Measurements from ENCODE around the gene ZZZ3.
"Not testable (repeated sequence)": the region's sequence is repeated elsewhere in the genome, so short reads cannot be mapped to it uniquely, and the experiment has no call there.

Gene ZZZ3

GRCh38 chr1:77668924-77669449 is 13.5 kb downstream of the ZZZ3 start:
- no peak for DNase-seq

DNA sequence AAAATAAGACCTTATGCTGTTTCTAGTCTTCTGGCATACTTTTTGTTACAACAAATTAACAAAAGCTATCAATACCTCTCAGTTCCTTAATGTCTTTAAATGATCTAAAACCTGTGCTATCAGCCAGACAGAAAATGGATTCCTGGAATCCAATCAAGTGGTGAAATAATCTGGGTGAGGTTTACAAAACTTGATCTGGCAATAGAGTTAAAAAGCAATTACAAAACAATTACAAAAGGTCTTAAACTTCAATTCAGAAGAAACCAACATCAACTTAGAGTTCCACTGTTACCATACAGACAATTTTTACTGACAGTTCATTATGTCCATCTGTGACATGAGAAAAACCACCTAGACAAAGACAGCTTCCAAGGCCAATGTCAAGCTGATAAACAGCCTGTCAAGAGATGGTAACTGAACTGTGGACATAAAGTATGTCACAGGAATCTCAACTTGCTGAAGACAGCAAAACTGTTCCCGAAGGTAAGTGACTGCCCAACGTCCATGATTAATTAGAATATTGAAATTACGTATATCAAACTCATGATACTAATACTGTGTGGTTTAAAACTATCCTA is 17.4 kb downstream of the ZZZ3 start:
- no peak for DNase-seq

DNA sequence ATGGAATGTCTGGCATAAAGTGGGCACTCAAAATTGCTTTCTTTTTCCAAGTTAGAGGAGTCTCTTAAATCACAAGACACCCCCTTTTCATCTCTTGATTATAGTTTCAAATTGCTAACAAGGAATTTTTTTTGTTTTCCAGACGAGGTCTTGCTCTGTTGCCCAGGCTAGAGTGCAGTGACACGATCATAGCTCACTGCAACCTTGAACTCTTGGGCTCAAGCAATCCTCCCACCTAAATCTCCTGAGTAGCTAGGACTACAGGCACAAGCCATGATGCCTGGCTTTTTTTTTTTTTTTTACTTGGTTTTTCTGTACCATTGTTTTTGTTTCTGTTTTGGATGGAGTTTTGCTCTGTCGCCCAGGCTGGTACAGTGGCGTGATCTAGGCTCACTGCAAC is 20.8 kb downstream of the ZZZ3 start:
- DNase-seq = no peak

GRCh38 chr1:77659879-77660593 is 22.4 kb downstream of the ZZZ3 start:
- no peak for DNase-seq

DNA sequence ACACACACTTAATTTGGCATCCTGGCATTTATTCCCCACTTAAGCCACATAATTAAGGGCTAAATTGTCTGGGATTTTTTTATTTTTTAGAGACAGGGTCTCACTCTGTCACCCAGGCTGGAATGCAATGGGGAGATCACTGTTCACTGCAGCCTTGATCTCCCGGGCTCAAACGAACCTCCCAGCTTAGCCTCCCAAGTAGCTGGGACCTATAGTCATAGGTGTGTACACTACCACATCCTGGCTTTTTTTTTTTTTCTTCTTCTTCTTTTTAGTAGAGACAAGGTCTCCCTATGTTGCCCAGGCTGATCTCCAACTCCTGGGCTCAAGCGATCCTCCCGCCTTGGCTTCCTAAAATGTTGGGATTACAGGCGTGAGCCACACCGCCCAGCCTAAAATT is 24.2 kb downstream of the ZZZ3 start:
- DNase-seq = no peak

DNA sequence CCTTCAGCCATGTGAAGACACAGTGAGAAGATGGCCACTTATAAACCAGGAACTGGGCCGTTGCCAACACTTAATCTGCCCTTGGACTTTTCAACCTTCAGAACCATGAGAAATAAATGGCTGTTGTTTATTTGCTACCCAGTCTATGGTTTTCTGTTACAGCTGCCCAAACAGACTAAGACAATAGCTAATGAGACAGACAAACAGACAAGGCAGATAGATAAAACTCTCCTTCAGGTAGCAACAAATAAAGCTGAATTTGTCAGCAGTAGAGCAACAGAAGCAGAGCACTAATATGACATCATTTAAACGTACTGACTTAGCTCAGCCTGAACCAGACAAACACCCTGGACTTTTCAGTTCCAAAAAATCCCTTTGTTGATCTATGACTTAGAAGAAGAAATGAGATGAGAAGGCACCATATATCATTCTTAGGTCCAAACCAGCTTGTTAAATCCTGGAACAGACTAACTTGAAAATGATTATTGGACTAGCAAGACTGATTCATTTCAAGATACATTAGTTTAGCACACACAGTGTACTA is 27.0 kb downstream of the ZZZ3 start:
- no peak for DNase-seq

GRCh38 chr1:77652970-77653516 is 29.4 kb downstream of the ZZZ3 start:
- DNase-seq = no peak

GRCh38 chr1:77652268-77652667 is 30.2 kb downstream of the ZZZ3 start:
- no peak for DNase-seq

DNA sequence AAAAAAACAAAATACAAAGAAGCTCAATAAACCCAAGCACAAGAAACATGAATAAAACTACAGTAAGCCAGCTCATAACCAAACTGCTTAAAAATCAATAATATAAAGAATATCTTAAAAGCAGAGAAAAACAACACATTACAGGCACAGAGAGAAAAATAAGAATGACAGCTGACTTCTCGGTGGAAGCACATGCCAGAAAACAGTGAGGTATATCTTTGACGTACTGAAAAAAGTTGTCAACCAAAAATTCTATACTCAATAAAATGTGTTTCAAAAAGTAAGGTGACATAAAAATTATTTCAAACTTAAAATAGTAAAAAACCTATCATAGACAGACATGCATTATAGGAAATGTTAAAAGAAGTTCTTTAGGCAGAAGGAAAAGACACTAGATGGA is 33.3 kb downstream of the ZZZ3 start:
- DNase-seq = no peak

DNA sequence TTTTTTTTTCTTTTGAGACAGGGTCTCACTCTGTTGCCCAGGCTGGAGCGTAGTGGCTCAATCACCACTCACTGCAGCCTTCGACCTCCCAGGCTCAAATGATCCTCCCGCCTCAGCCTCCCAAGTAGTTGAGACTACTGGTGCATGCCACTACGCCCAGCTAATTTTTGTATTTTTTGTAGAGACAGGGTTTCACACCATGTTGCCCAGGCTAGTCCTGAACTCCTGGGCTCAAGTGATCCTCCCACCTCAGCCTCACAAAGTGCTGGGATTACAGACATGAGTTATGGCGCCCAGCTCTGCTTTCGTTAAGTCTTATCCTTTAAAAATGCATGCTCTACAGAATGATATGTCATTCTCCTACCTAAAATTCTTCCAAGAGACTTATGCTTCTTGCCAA is 36.2 kb downstream of the ZZZ3 start:
- DNase-seq = not testable (repeated sequence)

- no peak for DNase-seq
These were observed 39.0 kb downstream of the ZZZ3 start for GRCh38 chr1:77643456-77643855.

DNA sequence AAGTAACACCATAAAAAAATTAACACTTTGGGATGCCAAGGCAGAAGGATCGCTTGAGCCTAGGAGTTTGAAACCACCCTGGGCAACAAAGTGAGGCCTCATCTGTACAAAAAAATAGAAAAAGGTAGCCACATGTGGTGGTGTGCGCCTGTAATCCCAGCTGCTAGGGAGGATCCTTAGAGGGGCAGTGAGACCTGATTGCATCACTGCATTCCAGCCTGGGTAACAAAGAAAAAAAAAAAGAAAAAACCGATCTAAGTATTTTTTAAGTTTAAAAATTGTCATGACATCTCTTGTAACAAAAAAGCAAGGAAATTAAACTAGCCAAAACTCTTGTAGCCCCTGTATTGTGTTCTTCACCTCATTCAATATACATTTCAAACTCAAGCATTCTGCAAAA is 39.5 kb downstream of the ZZZ3 start:
- no peak for DNase-seq

DNA sequence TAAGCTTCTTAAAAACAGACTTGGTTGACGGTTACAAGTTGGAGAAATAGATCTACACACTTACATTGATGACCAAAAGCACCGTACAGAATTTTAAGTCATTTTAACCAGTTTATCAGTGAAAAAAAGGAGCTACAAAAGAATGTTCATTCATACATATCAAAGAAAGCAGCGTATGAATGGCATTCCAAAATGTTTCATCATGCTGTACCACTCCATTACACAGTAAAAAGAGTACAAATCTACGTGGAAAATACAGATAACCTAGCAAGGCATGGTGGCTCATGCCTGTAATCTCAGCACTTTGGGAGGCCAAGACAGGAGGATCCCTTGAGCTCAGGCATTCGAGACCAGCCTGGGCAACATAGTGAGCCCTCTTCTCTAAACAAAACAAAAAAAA is 40.3 kb downstream of the ZZZ3 start:
- DNase-seq = no peak

- DNase-seq = no peak
These were observed 42.8 kb downstream of the ZZZ3 start for GRCh38 chr1:77639557-77640069.

GRCh38 chr1:77639056-77639455 is 43.4 kb downstream of the ZZZ3 start:
- DNase-seq = no peak

- no peak for DNase-seq
These were observed 45.6 kb downstream of the ZZZ3 start for GRCh38 chr1:77636864-77637263.

Data from activated CD8-positive, alpha-beta memory T cell treated with anti-CD3 and anti-CD28 coated beads for 24 hours (primary cell).